ENCODE results near the gene MRPS27.

Gene MRPS27

DNA sequence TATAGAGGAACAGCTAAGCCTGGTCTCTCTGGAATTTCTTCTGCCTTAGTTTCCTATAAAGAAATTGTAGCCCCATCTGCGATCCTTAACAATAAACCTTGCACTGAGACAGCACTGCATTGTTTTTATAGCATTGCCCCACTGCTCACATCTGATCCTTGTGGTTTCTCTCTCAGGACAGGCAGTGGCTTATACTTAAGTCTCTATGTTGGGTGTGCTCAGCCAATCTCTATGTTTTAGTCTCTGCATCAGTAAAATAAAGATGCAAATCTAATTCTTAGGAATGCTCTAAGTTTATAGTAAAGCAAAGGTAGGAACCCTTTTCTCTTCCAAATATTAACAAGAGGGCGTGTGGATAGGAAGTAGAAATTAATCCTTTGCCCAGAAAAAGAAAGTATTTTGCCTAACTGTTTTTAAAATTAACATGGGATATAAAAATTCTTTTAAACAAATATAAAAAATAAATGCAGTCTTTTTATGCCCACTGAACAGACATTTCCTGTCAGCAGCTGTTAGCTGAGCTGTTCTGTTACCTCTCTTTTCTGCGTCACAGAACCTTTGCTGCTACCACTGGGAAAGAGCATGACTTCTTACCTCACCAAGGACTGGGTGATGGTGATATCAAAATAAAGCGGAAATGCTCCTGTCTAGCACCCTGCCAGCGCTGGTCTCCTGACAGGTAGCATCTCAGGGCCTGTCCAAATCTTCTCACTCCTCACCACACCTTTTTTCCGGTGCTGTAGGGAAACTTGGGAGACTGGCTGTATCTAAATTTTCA is 29.5 kb downstream of the MRPS27 start:
- DNase-seq (ENCODE audit: low read depth): no peak

DNA sequence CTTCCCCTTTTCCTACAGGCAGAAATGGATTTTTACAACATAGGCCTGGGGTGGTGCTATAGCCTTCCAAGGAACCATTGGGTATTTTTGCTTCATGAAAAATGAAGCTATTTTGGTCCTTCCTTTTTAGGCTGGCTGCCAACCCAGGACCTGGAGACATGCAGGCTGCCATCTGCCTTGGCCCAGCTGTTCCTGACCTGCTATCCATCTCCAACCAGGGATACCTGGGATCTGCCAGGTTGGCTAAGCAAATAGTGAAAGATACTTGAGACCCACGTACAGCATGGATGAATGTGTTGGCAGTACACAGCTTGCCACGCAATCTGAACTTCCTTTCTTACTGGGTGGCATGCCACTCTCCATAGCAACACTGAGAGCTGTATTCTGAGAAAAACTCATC is 31.1 kb downstream of the MRPS27 start:
- DNase-seq (ENCODE audit: low read depth): no peak

DNA sequence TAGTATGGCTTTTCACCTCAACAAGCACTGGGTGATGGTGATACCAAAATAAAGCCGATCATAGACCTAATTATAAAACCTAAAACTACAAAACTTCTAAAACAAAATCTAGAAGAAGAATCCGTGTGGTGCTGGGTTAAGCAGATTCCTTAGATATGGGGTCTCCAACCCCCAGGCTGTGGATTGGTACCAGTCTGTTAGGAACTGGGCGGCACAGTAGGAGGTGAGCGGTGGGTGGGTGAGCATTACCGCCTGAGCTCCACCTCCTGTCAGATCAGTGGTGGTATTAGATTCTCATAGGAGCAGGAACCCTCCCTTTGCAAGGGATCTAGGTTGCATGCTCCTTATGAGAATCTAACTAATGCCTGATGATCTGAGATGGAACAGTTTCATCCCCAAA is 33.2 kb downstream of the MRPS27 start:
- no peak for DNase-seq (ENCODE audit: low read depth)

DNA sequence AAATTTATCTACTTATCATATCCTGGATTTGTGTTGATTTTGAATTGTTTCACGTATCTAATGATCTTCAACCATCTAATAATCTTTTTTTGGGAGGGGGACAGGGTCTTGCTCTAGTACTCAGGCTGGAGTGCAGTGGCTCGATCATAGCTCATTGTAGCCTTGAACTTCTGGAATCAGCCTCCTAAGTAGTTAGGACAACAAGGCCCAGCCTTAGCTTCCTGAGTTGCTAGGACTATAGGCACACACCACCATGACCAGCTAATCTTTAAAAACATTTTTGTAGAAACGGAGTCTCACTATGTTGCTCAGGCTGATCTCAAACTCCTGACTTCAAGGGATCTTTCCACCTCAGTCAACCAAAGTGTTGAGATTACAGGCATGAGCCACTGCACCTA is 34.6 kb downstream of the MRPS27 start:
- no peak for DNase-seq (ENCODE audit: low read depth)

DNA sequence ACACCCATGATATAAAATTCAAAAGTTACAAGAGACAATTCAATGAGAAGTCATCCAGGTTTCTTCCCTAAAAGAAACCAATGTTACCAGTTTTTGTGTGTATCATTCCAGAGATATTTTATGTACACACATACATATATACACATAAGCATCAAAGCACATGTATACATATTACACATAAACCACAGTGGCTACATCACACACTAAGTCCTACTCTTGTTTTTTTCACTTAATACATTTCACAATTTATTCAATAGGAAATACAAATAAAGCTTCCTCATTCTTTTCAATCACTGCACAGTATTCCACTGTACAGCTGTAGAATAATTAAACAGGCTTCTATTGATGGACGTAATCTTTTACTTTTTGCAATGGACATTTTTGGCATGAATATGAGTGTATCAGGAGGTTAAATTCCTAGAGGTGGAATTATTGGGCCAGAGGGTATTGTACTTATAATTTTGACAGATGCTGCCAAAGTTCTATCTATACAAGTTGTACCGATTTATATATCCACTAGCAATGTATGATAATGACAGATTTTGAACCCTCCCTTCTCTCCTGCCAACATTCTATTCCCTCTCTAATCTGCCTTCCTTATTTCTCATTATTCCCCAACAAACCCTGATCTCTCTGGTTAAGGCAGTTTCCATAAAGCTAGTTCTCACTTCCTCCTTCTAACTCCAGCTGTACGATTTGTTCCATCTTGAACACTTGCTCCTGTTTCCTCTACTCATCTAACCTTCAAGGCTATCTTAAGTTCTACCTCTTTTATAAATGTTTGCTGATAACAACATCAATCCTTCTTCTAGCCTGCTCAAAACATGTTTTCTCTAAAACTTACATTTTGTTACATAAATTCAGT is 35.2 kb downstream of the MRPS27 start:
- DNase-seq (ENCODE audit: low read depth): no peak

DNA sequence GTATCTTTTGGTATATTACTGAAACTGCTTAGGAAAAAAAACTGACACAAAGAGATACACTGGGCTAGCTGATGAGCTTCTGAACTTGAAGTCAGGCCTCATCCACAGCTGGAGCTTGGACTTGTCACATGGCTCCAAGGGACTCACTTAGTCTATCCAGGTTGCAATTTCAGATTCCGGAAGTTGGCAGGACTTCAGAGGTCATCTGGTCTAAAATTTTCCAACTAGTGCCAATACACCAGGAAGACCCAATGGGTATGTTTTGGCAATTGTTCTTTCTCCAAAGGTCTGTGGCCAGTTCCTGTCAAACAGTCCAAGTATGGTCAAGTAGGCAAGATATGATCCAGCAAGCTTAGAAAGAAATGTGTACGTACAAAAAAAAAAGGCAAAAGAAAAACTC is 36.7 kb downstream of the MRPS27 start:
- DNase-seq (ENCODE audit: low read depth): no peak

DNA sequence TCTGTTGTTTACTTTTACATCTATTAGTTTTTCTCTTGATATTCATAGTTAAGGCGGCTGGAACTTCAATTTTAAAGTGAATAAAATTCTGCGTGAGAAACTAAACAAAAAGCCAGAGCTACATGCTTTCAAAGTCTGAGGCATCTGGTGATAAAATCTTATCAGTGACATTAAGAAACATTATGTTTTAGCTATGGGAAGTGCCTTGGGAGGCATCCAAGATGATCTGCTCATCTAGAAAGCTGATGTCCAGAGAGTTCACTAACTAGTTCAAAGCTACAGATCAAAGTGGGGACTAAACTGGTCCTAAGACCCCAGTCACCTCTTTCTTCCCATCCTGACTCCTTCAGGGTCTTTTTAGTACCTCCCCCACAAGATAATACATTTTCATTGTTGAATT is 37.2 kb downstream of the MRPS27 start:
- no peak for DNase-seq (ENCODE audit: low read depth)

DNA sequence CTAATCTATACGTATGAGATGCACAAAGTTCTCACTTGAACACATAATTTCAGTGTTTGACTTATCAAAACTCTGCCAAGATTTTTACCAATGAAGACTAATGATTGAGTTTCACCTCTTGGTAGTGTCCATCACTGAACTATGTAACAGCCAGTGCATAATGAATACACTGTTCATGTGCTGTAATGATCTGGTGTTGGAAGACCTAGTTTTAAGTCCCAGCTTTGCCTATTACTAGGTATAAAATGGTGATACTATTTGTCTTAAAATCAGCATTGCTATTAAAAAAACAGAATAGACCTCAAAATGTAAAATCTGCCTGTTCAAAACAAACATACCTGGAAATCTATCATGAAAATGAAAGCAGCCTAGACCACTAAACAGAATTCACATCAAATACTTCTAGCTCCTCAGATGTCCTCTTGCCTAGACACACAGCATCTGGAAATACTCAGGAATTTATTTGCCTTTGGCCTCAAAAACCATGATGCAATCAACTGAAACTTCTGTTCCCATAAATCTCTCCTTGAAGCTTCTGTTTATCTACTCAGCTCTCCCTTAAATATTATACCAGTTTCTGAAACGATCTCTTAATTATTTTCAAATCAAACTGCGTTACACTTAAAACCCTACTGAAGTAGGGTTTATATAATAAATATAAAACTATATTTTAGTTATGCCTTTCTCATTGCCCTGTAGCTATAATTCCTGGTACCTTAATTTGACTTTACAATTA is 38.1 kb downstream of the MRPS27 start:
- DNase-seq (ENCODE audit: low read depth): no peak

DNA sequence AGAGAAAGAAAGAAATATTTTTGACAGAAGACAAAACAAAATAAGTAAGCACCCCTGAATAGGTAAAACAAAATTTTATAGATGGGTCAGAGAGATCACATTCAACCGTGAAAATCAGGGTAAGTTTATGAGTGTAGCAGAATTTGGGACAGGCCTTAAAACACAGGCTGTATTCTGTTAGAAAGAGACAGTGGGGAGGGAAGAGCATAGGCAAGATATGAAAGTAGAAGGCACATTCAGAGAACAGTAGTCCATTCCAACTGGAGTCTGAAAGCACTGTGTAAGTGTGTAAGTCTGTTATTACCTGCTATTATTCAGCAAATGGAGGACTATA is 38.6 kb downstream of the MRPS27 start:
- DNase-seq (ENCODE audit: low read depth): no peak

DNA sequence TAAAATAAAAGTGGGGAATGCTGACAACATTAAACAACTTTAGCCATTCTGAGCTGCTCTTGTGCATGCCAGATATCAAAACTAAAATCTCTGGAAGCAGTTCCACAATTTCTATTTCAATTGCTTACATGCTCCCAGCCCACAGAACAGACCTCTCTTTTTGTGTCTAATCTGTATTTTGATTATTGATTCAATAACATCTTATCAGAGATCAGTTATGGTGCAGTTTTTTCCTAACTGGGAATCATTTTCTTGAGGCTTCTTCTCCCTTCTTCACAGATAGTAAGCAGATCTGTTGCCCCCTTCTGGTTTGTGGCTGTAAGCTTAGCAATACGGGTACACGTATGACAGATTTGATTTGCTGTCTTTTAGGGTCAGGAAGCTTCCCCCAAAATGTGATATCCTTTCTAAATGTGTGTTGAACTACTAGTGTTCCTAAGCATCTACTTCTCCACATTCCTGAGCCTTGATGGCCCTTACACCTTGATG is 39.4 kb downstream of the MRPS27 start:
- no peak for DNase-seq (ENCODE audit: low read depth)

DNA sequence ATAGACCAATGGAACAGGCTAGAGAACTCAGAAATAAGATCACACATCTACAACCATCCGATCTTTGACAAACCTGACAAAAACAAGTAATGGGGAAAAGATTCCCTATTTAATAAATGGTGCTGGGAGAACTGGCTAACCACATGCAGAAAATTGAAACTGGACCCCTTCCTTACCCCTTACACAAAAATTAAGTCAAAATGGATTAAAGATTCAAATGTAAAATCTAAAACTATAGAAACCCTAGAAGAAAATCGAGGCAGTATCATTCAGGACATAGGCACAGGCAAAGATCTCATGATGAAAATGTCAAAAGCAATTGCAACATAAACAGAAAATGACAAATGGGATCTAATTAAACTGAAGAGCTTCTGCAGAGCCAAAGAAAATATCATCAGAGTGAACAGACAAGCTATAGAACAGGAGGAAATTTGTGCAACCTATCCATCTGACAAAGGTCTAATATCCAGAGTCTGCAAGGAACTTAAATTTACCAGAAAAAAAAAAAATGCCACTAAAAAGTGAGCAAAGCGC is 43.8 kb downstream of the MRPS27 start:
- DNase-seq (ENCODE audit: low read depth): no peak

DNA sequence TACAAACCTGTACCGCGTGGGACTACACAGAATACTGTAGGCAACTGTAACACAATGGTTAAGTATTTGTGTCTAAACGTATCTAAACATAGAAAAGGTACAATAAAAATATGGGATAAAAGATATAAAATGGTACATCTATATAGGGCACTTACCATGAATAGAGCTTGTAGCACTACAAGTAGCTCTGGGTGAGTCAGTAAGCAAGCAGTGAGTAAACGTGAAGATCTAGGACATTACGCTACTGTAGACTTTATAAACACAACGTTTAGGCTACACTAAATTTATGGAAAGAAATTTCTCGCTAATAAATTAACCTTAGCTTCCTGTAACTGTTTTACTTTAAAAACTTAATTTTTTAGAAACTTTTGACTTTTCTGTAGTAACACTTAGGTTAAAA is 46.5 kb downstream of the MRPS27 start:
- DNase-seq (ENCODE audit: low read depth): no peak

DNA sequence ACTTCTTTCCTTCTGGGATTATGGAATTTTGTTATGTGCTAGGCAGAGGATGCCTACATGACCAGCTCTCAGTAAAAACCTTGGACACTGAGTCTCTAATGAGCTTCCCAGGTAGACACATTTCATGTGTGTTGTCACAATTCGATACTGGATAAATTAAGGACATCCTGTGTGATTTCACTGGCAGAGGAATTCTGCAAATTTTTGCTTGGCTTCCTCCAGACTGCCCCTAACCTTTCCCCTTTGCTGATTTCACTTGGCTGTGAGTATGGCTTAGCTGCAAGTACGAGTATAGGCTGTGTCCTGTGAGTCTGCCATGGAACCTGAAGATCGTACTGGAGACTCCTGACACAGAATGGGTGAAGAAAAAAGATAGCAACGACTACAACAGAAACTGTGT is 47.6 kb downstream of the MRPS27 start:
- no peak for DNase-seq (ENCODE audit: low read depth)

DNA sequence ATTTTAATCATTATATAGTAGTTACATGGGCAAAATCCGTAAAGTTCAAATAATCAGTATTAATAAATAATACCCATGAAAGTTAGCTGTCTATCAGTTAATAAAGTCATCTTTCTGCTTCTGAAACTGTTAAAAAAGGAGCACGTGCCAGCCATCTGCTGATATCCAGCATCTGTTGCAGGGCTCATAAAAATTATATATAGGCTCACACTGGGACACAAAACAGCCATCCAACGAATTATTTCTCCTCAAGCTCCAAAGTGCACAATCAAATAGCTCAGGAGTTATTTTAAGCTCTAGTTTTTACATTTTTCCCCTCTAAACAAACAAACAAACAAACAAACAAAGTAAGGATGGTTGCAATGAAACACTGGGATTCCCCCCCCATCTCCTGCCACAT is 48.3 kb downstream of the MRPS27 start:
- DNase-seq (ENCODE audit: low read depth): no peak

DNA sequence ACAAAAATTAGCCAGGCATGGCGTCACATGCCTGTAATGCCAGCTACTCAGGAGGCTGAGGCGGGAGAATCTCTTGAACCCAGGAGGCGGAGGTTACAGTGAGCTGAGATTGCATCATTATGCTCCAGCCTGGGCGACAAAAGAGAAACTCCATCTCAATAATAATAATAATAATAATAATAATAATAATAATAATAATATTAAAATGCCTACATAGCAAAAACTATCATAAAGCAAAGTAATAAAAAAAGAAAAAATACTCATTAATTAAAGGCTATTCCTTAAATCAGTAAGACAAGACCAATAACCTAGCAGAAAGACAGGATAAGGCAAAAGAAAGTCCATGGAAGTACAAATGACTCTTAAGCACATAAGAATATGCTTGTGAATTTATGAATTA is 50.0 kb downstream of the MRPS27 start:
- no peak for DNase-seq (ENCODE audit: low read depth)

DNA sequence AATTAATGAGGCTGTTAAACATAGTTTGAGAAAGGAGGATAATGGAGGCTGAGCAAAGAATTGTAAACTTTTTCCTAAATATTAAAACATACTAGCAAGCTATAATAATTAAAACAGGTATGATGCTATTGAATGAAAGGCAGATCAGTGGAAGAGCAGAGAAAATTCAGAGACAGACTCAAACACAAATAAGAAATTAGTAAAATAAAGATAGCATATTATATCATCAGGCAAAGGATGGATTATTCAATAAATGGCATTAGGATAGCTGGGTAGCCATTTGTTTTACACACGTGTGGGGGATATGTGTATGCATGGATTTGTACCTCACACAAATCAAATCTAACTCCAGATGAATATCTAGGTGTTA is 50.6 kb downstream of the MRPS27 start:
- DNase-seq (ENCODE audit: low read depth): no peak

DNA sequence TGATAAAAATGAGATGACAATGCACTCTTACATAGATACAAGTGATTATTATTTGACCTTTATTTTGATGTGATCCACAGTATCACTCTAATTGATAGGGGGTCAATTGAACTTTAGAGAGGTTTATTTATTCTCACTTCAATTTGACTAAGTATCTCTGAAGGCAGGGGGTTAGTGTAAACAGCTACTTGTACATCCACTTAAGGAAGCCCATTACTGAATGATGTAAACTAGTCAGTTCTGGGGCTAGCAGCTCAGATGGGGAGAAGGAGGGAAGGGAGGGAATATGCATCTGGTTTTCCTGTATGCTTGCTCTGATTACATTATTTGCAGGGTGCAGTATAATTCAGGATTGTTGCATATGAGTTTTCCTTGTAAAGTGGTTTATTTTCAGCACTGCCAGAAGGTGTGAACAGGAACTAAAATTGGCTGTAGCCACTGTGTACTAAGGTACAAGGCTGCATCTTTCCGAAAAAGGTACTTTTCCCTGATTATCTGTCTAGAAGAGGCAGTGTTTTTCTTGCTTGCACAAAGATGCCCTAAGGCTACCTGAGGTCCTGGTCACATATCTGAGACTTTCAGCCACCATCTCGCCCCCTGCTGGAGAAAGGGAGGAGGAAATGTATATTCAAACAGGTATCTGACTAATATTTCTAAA is 51.2 kb downstream of the MRPS27 start:
- DNase-seq (ENCODE audit: low read depth): peak; percentile 14

DNA sequence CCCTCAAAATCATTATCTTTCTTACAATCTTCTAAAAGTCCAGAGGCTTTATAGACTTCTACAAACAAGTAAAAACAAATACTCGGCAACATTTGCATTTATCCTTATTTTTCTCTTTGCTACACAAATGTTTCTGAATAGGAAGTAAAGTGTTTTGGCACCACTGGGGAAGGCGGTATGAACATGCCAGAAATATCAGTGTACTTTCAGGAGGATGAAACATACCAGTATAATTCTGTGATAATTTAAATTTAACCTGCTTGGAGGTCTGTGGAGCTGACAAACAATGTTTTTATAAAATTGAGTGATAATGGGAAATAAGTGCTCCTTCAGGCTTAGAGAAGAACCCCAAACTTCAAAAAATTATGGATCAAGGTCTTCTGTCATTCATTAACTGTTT is 51.8 kb downstream of the MRPS27 start:
- no peak for DNase-seq (ENCODE audit: low read depth)

DNA sequence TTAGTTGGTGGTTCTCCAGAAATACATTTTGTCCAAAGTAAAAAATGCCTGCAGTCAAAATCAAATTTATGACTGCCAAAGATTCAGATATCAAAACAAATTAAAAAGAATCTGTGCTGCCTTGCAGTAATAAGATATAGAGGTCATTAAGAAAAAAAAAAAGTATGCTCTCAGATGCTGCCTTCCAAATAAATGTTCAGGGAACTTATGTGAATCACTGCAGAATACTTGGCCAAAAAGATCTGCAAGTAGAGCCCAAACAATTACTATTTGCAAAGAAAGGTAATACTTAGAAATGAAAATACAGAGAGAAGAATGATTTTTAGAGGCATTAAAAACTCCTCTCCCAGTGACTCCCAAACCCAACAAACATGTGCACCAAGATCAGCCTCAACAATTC is 52.4 kb downstream of the MRPS27 start:
- DNase-seq (ENCODE audit: low read depth): no peak

DNA sequence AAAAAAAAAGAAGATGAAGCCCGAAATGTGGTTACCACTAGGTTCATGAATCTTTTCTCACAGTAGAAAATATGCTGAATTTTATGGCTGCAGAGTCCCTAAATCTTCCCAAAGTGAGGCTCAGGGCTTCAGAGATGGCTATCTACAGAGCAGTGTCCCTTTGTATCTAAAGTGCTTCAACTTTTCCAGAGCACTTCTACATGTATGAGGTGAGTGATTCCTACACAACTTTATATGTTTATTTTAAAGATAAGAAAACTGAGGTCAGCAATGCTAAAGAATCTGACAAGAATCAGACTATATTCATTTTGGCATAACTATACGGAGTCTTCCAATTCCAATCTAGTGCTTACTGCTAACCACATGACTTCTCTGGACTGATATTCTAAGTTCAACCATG is 53.2 kb downstream of the MRPS27 start:
- no peak for DNase-seq (ENCODE audit: low read depth)

DNA sequence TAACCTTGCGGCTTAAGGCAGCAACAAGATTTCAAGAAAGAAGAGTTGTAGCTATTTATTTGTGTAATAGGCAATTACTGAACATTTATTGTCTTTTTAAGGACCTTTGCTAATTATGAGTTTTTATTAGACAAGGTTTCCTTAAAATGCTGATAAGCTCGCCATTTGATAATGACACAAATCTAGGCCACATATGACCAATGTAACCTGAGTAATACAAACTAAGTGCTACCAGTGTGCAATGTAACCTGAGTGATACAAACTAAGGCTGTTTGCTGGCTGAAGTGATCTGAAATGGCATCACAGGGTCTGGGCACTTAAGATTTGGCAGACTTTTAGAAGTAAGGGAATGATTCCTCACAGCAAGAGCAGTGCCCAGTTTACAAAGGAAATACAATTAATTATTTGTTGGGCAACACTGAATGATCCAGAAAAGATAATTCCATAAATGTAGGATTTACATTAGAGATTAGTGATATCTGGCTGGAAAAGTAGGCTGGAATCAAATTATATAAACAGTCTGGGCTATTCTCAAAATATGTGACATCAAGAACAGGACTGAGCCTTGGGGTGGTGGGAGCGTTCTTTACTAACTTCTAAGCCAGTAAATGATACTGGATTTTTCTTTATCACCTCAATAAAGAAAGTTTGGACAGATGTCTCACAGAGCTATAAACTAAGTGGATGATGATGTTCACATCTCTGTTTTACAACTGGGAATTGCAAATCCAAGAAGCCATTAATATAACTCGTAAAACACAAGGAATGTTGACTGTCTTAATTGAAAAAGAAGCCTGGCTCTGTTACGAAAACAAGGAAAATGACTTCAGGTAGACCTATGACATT is 54.8 kb downstream of the MRPS27 start:
- DNase-seq (ENCODE audit: low read depth): no peak
